ENCODE data around the gene SMG1. TPM values are rescaled to one million over a fixed set of nuclear protein-coding genes. Genes with fewer than 3 reads are reported as not detected.

The SMG1 gene
- total RNA-seq, 5 donors from 2014 or later (not counting 1 experiment from before 2014, with no cell fraction given) = 134 to 173 (median 166) TPM

GRCh38 chr16:18801145-18801972, 124.8 kb downstream of the SMG1 start, which contains the start of gene ARL6IP1:
Gene ARL6IP1 (minus strand): TSS chr16:18801549. CDS start chr16:18801466, 83 bp downstream.
- H3K9me3 ChIP-seq = no peaks in the 10 kb centered on the region
- Mint-ChIP-seq H3K4me1 (peaks cover 49 to 73% (median 72%) of the 10 kb centered on the region in 3 donors), H3K4me3 (peak within 1 kb of the TSS; percentile 90 to 96 (median 91)), H3K27me3 (no peaks in the 10 kb centered on the region), H3K27ac (peak within 1 kb of the TSS; percentile 93 to 96), H3K36me3 (peaks cover 17% of the 10 kb centered on the region), H3K9me3 (no peaks in the 10 kb centered on the region)
- H3K27ac ChIP-seq (ENCODE audit: low read length) = peak within 1 kb of the TSS; percentile 77
- peak within 1 kb of the TSS; percentile 78 to 96 for H3K4me3 ChIP-seq (ENCODE audit: control insufficient read depth in 1 of 2, extremely low read depth in 1 of 2, low read length in 1 of 2)
- ChIA-PET POLR2A (interaction anchor here (0.5 to 3.6 kb wide), 17 partner anchors 8 to 1473 kb away, joined by 3 to 42 read pairs (median 3); partner anchors contain the start of genes RPS15A (in 2 of the 2), COQ7 (in 1 of the 2) and VPS35L (in 1 of the 2)), CTCF (interaction anchor here (0.6 to 3.4 kb wide), 23 partner anchors 9 to 1083 kb away, joined by 3 to 86 read pairs (median 4); partner anchors contain the start of genes COQ7 (in 1 of the 2), RPS15A (in 1 of the 2), SMG1 (in 1 of the 2) and VPS35L (in 1 of the 2))
- WGBS (ENCODE audit: insufficient coverage) = 0% methylated on average over 77 of the region's 77 CpGs
- H3K27me3 ChIP-seq (replicated peaks in 1 of 2; ENCODE audit: control insufficient read depth in 2 of 2, extremely low read depth in 1 of 2, insufficient read depth in 2 of 2, low read length in 1 of 2) = no peaks in the 10 kb centered on the region
- DNase-seq (peak; percentile 95 to 100 (median 99)), ATAC-seq (replicated peaks in 1 of 4) (peak; percentile 92 to 98 (median 96))
- peaks cover 18 to 38% of the 10 kb centered on the region in 2 experiments for H3K4me1 ChIP-seq (ENCODE audit: control insufficient read depth in 1 of 2, extremely low read depth in 1 of 2, insufficient read depth in 2 of 2, low read length in 2 of 2)
- peaks cover 0 to 9% of the 10 kb centered on the region in 2 donors for H3K36me3 ChIP-seq (ENCODE audit: control insufficient read depth in 2 of 2, extremely low read depth in 1 of 2, insufficient read depth in 1 of 2, low read length in 1 of 2)

- DNase-seq = no peak
- ATAC-seq (replicated peaks in 1 of 4) = no peak
- peak overlapping the region; percentile 93 to 96 for H3K27ac Mint-ChIP-seq
- H3K9me3 Mint-ChIP-seq = no peaks in the 10 kb centered on the region
- peak overlapping the region; percentile 90 to 96 (median 91) for H3K4me3 Mint-ChIP-seq
- Histone ChIP-seq H3K36me3 (ENCODE audit: control insufficient read depth in 2 of 2, extremely low read depth in 1 of 2, insufficient read depth in 1 of 2, low read length in 1 of 2) (peaks cover 0 to 15% of the 10 kb centered on the region in 2 donors), H3K27ac (ENCODE audit: low read length) (peak overlapping the region; percentile 70), H3K4me3 (ENCODE audit: control insufficient read depth in 1 of 2, extremely low read depth in 1 of 2, low read length in 1 of 2) (peak overlapping the region; percentile 78 to 96), H3K4me1 (ENCODE audit: control insufficient read depth in 1 of 2, extremely low read depth in 1 of 2, insufficient read depth in 2 of 2, low read length in 2 of 2) (peaks cover 18 to 38% of the 10 kb centered on the region in 2 experiments), H3K27me3 (replicated peaks in 1 of 2; ENCODE audit: control insufficient read depth in 2 of 2, extremely low read depth in 1 of 2, insufficient read depth in 2 of 2, low read length in 1 of 2) (no peaks in the 10 kb centered on the region), H3K9me3 (no peaks in the 10 kb centered on the region)
- peaks cover 46 to 71% (median 67%) of the 10 kb centered on the region in 3 donors for H3K4me1 Mint-ChIP-seq
- POLR2A ChIA-PET = interaction anchor here (1.0 to 3.6 kb wide), 3 partner anchors 11 to 724 kb away, joined by 3 to 42 read pairs (median 12); partner anchors contain the start of gene RPS15A (in 2 of the 2)
- H3K27me3 Mint-ChIP-seq = no peaks in the 10 kb centered on the region
- CTCF ChIA-PET = interaction anchor here in 1 of 2 donors (0.6 to 2.6 kb wide), 11 partner anchors 9 to 755 kb away, joined by 3 to 86 read pairs (median 5); partner anchors contain the start of genes RPS15A and VPS35L
- H3K36me3 Mint-ChIP-seq = peaks cover 16% of the 10 kb centered on the region
- 0% methylated on average over 11 of the region's 15 CpGs for WGBS (ENCODE audit: insufficient coverage)
These were observed 125.4 kb downstream of the SMG1 start for GRCh38 chr16:18800775-18801144.

GRCh38 chr16:18800293-18800692, 125.9 kb downstream of the SMG1 start:
- Mint-ChIP-seq H3K4me1 (peaks cover 46 to 68% (median 67%) of the 10 kb centered on the region in 3 donors), H3K9me3 (no peaks in the 10 kb centered on the region), H3K36me3 (peaks cover 21% of the 10 kb centered on the region), H3K4me3 (peak overlapping the region; percentile 90 to 96 (median 91)), H3K27ac (peak overlapping the region; percentile 93 to 96), H3K27me3 (no peaks in the 10 kb centered on the region)
- no peak for ATAC-seq (replicated peaks in 1 of 4)
- peaks cover 18 to 38% of the 10 kb centered on the region in 2 experiments for H3K4me1 ChIP-seq (ENCODE audit: control insufficient read depth in 1 of 2, extremely low read depth in 1 of 2, insufficient read depth in 2 of 2, low read length in 2 of 2)
- H3K36me3 ChIP-seq (ENCODE audit: control insufficient read depth in 2 of 2, extremely low read depth in 1 of 2, insufficient read depth in 1 of 2, low read length in 1 of 2) = peaks cover 0 to 20% of the 10 kb centered on the region in 2 donors
- DNase-seq = no peak
- CTCF ChIA-PET = interaction anchor here in 1 of 2 donors (1.0 to 2.6 kb wide), 3 partner anchors 10 to 756 kb away, joined by 3 to 86 read pairs (median 11); partner anchors contain the start of gene RPS15A
- WGBS (ENCODE audit: insufficient coverage) = 7% methylated on average over 6 of the region's 8 CpGs
- H3K27ac ChIP-seq (ENCODE audit: low read length) = peak overlapping the region; percentile 70
- no peaks in the 10 kb centered on the region for H3K9me3 ChIP-seq
- POLR2A ChIA-PET = interaction anchor here in 1 of 2 donors (3.6 kb wide), 1 partner anchor 10 kb away, joined by 42 read pairs; the partner anchor contains the start of gene RPS15A
- peak overlapping the region; percentile 78 to 96 for H3K4me3 ChIP-seq (ENCODE audit: control insufficient read depth in 1 of 2, extremely low read depth in 1 of 2, low read length in 1 of 2)
- no peaks in the 10 kb centered on the region for H3K27me3 ChIP-seq (replicated peaks in 1 of 2; ENCODE audit: control insufficient read depth in 2 of 2, extremely low read depth in 1 of 2, insufficient read depth in 2 of 2, low read length in 1 of 2)

GRCh38 chr16:18799500-18799899, 126.7 kb downstream of the SMG1 start:
- Mint-ChIP-seq H3K9me3 (no peaks in the 10 kb centered on the region), H3K27me3 (no peaks in the 10 kb centered on the region), H3K4me1 (peaks cover 45 to 63% (median 59%) of the 10 kb centered on the region in 3 donors), H3K36me3 (peaks cover 21% of the 10 kb centered on the region), H3K4me3 (peak overlapping the region; percentile 90 to 96 (median 91)), H3K27ac (peak overlapping the region; percentile 56 to 93)
- Histone ChIP-seq H3K27ac (ENCODE audit: low read length) (peak overlapping the region; percentile 19), H3K4me3 (ENCODE audit: control insufficient read depth in 1 of 2, extremely low read depth in 1 of 2, low read length in 1 of 2) (no peak overlapping the region), H3K9me3 (no peaks in the 10 kb centered on the region), H3K27me3 (replicated peaks in 1 of 2; ENCODE audit: control insufficient read depth in 2 of 2, extremely low read depth in 1 of 2, insufficient read depth in 2 of 2, low read length in 1 of 2) (no peaks in the 10 kb centered on the region), H3K36me3 (ENCODE audit: control insufficient read depth in 2 of 2, extremely low read depth in 1 of 2, insufficient read depth in 1 of 2, low read length in 1 of 2) (peaks cover 0 to 25% of the 10 kb centered on the region in 2 donors), H3K4me1 (ENCODE audit: control insufficient read depth in 1 of 2, extremely low read depth in 1 of 2, insufficient read depth in 2 of 2, low read length in 2 of 2) (peaks cover 18 to 37% of the 10 kb centered on the region in 2 experiments)
- POLR2A ChIA-PET = interaction anchor here in 1 of 2 donors (3.6 kb wide), 1 partner anchor 10 kb away, joined by 42 read pairs; the partner anchor contains the start of gene RPS15A
- ATAC-seq (replicated peaks in 1 of 4) (no peak), DNase-seq (no peak)
- CTCF ChIA-PET = interaction anchor here in 1 of 2 donors (1.1 kb wide), 1 partner anchor 9 kb away, joined by 4 read pairs; the partner anchor contains the start of gene RPS15A
- WGBS (ENCODE audit: insufficient coverage) = no CpG with 5 or more reads among the region's 3 CpGs

- WGBS (ENCODE audit: insufficient coverage) = no CpG with 5 or more reads among the region's 4 CpGs
- Mint-ChIP-seq H3K9me3 (no peaks in the 10 kb centered on the region), H3K4me1 (peaks cover 30 to 49% (median 43%) of the 10 kb centered on the region in 3 donors), H3K27me3 (no peaks in the 10 kb centered on the region), H3K27ac (no peak overlapping the region), H3K36me3 (peaks cover 31% of the 10 kb centered on the region), H3K4me3 (no peak overlapping the region)
- ChIA-PET POLR2A (interaction anchor here in 1 of 2 donors (1.0 kb wide), 1 partner anchor 23 kb away, joined by 3 read pairs; no protein-coding TSS in a partner anchor), CTCF (no interaction called here)
- H3K4me1 ChIP-seq (ENCODE audit: control insufficient read depth in 1 of 2, extremely low read depth in 1 of 2, insufficient read depth in 2 of 2, low read length in 2 of 2) = peaks cover 13 to 30% of the 10 kb centered on the region in 2 experiments
- H3K27ac ChIP-seq (ENCODE audit: low read length) = no peak overlapping the region
- peaks cover 5 to 41% of the 10 kb centered on the region in 2 donors for H3K36me3 ChIP-seq (ENCODE audit: control insufficient read depth in 2 of 2, extremely low read depth in 1 of 2, insufficient read depth in 1 of 2, low read length in 1 of 2)
- ATAC-seq (replicated peaks in 1 of 4) (no peak), DNase-seq (no peak)
- H3K27me3 ChIP-seq (replicated peaks in 1 of 2; ENCODE audit: control insufficient read depth in 2 of 2, extremely low read depth in 1 of 2, insufficient read depth in 2 of 2, low read length in 1 of 2) = no peaks in the 10 kb centered on the region
- H3K9me3 ChIP-seq = no peaks in the 10 kb centered on the region
- no peak overlapping the region for H3K4me3 ChIP-seq (ENCODE audit: control insufficient read depth in 1 of 2, extremely low read depth in 1 of 2, low read length in 1 of 2)
These were observed 128.5 kb downstream of the SMG1 start for GRCh38 chr16:18797746-18798145.

- Mint-ChIP-seq H3K4me1 (peaks cover 25 to 40% (median 35%) of the 10 kb centered on the region in 3 donors), H3K4me3 (no peak overlapping the region), H3K9me3 (no peaks in the 10 kb centered on the region), H3K27ac (peak overlapping the region in 1 of 2 donors; percentile 34), H3K27me3 (no peaks in the 10 kb centered on the region), H3K36me3 (peaks cover 33% of the 10 kb centered on the region)
- ATAC-seq (replicated peaks in 1 of 4) (no peak), DNase-seq (no peak)
- no CpG with 5 or more reads among the region's 1 CpG for WGBS (ENCODE audit: insufficient coverage)
- ChIA-PET CTCF (no interaction called here), POLR2A (no interaction called here)
- H3K4me3 ChIP-seq (ENCODE audit: control insufficient read depth in 1 of 2, extremely low read depth in 1 of 2, low read length in 1 of 2) = no peak overlapping the region
- H3K4me1 ChIP-seq (ENCODE audit: control insufficient read depth in 1 of 2, extremely low read depth in 1 of 2, insufficient read depth in 2 of 2, low read length in 2 of 2) = peaks cover 13 to 19% of the 10 kb centered on the region in 2 experiments
- H3K27ac ChIP-seq (ENCODE audit: low read length) = no peak overlapping the region
- H3K27me3 ChIP-seq (replicated peaks in 1 of 2; ENCODE audit: control insufficient read depth in 2 of 2, extremely low read depth in 1 of 2, insufficient read depth in 2 of 2, low read length in 1 of 2) = no peaks in the 10 kb centered on the region
- peaks cover 5 to 50% of the 10 kb centered on the region in 2 donors for H3K36me3 ChIP-seq (ENCODE audit: control insufficient read depth in 2 of 2, extremely low read depth in 1 of 2, insufficient read depth in 1 of 2, low read length in 1 of 2)
- no peaks in the 10 kb centered on the region for H3K9me3 ChIP-seq
These were observed 129.8 kb downstream of the SMG1 start for GRCh38 chr16:18796377-18796776.

Data from T-cell (primary cell).